HEK293 (cell line): ENCODE results near the gene PRELID2.

Experiments used
- CTCF ChIA-PET: fragments of 350-600 bp; formaldehyde crosslinking; extraction: SDS; loops from one replicate; lab custom pipeline; 2021; ENCODE audit warnings: antibody characterized with exemption; lab: Yijun Ruan, JAX
- POLR2A ChIA-PET: fragments of 300-600 bp; formaldehyde crosslinking; extraction: SDS; loops from one replicate; lab custom pipeline; 2020; ENCODE audit warnings: antibody characterized with exemption, inconsistent platforms; lab: Yijun Ruan, JAX
- H3K27ac ChIP-seq: fragments of 200-500 bp; sonication (Bioruptor generic); 2 replicates; pipeline ENCODE4 v1.5.1; 2014; ENCODE audit warnings: low read depth, low read length, control low read depth, inconsistent platforms; ENCODE audit errors: extremely low read depth
- H3K36me3 ChIP-seq, 2 experiments: fragments of 200-500 bp in 1 of 2; sonication (Bioruptor generic) in 1 of 2; 1 replicate in 1 of 2; 2 replicates in 1 of 2; pipeline ENCODE4 v1.5.1; 2014 to 2017; ENCODE audit warnings: inconsistent platforms in 2 of 2, low read length in 2 of 2; ENCODE audit not compliant: control insufficient read depth in 2 of 2, insufficient read depth in 1 of 2
- H3K4me1 ChIP-seq: fragments of 200-500 bp; sonication (Bioruptor generic); 2 replicates; pipeline ENCODE4 v1.5.1; 2014; ENCODE audit warnings: mild to moderate bottlenecking, low read length, inconsistent platforms; ENCODE audit not compliant: control insufficient read depth, insufficient read depth
- H3K4me3 ChIP-seq: 2 replicates; pipeline ENCODE4 v1.5.1; 2011; ENCODE audit warnings: low read depth, mild to moderate bottlenecking, control low read depth, low read length, moderate library complexity
- H3K9me3 ChIP-seq: fragments of 200-500 bp; sonication (Bioruptor generic); 2 replicates; pipeline ENCODE4 v1.5.1; 2014; ENCODE audit warnings: low read depth, low read length, inconsistent platforms; ENCODE audit not compliant: control insufficient read depth, insufficient read depth
- EGR2 ChIP-seq: fragments of 450-650 bp; formaldehyde crosslinking; IDR thresholded peaks from 2 replicates; pipeline ENCODE4 v1.5.1; 2016; ENCODE audit warnings: low read depth, missing biosample characterization, missing genetic modification characterization
- GLI2 ChIP-seq: fragments of 450-650 bp; formaldehyde crosslinking; IDR thresholded peaks from 2 replicates; pipeline ENCODE4; 2017; ENCODE audit warnings: missing biosample characterization, missing genetic modification characterization, low read depth, borderline replicate concordance
- GLI4 ChIP-seq: fragments of 450-650 bp; formaldehyde crosslinking; IDR thresholded peaks from 2 replicates; pipeline ENCODE4 v1.5.1; 2016; ENCODE audit warnings: missing biosample characterization, missing genetic modification characterization
- HIC1 ChIP-seq: fragments of 450-650 bp; formaldehyde crosslinking; IDR thresholded peaks from 2 replicates; pipeline ENCODE4 v1.5.1; 2016; ENCODE audit warnings: missing biosample characterization, missing genetic modification characterization
- KLF10 ChIP-seq: fragments of 450-650 bp; IDR thresholded peaks from 2 replicates; pipeline ENCODE4 v1.5.1; 2018; ENCODE audit warnings: missing biosample characterization, mild to moderate bottlenecking, missing genetic modification characterization
- TRIM28 ChIP-seq: IDR thresholded peaks from 2 replicates; pipeline ENCODE4 v1.6.1; 2011; ENCODE audit warnings: low read length, control low read depth, borderline replicate concordance
- ZBTB17 ChIP-seq: fragments of 450-650 bp; formaldehyde crosslinking; IDR thresholded peaks from 2 replicates; pipeline ENCODE4 v1.5.1; 2016; ENCODE audit warnings: missing biosample characterization, missing genetic modification characterization
- ZFHX2 ChIP-seq: fragments of 450-650 bp; formaldehyde crosslinking; conservative IDR thresholded peaks from 2 replicates; pipeline ENCODE4 v1.5.1; 2016; ENCODE audit warnings: missing biosample characterization, missing genetic modification characterization
- ZFP37 ChIP-seq: fragments of 450-650 bp; formaldehyde crosslinking; IDR thresholded peaks from 2 replicates; pipeline ENCODE4 v1.5.1; 2016; ENCODE audit warnings: missing biosample characterization, missing genetic modification characterization
- ZNF148 ChIP-seq: fragments of 450-650 bp; formaldehyde crosslinking; IDR thresholded peaks from 2 replicates; pipeline ENCODE4 v1.5.0; 2017; ENCODE audit warnings: missing biosample characterization, missing genetic modification characterization, borderline replicate concordance
- ZNF202 ChIP-seq: fragments of 450-650 bp; formaldehyde crosslinking; IDR thresholded peaks from 2 replicates; pipeline ENCODE4 v1.5.1; 2016; ENCODE audit warnings: missing biosample characterization, missing genetic modification characterization, borderline replicate concordance
- ZNF26 ChIP-seq: fragments of 450-650 bp; formaldehyde crosslinking; IDR thresholded peaks from 2 replicates; pipeline ENCODE4 v1.5.1; 2016; ENCODE audit warnings: missing biosample characterization, missing genetic modification characterization
- ZNF341 ChIP-seq: fragments of 450-650 bp; formaldehyde crosslinking; IDR thresholded peaks from 2 replicates; pipeline ENCODE4; 2016; ENCODE audit warnings: low read depth, missing biosample characterization, missing genetic modification characterization
- ZNF350 ChIP-seq: fragments of 450-650 bp; formaldehyde crosslinking; IDR thresholded peaks from 2 replicates; pipeline ENCODE4 v1.5.0; 2017; ENCODE audit warnings: missing biosample characterization, mild to moderate bottlenecking, missing genetic modification characterization
- ZNF394 ChIP-seq: fragments of 450-650 bp; formaldehyde crosslinking; IDR thresholded peaks from 2 replicates; pipeline ENCODE4 v1.5.1; 2016; ENCODE audit warnings: missing biosample characterization, missing genetic modification characterization, mild to moderate bottlenecking, moderate library complexity, borderline replicate concordance
- ZNF48 ChIP-seq: fragments of 450-650 bp; formaldehyde crosslinking; IDR thresholded peaks from 2 replicates; pipeline ENCODE4 v1.5.1; 2016; ENCODE audit warnings: missing biosample characterization, missing genetic modification characterization
- ZNF561 ChIP-seq: fragments of 450-650 bp; IDR thresholded peaks from 2 replicates; pipeline ENCODE4 v1.5.1; 2018; ENCODE audit warnings: missing biosample characterization, missing genetic modification characterization, borderline replicate concordance
- ZNF626 ChIP-seq: fragments of 450-650 bp; sonication (Bioruptor Pico); formaldehyde crosslinking; IDR thresholded peaks from 2 replicates; pipeline ENCODE4 v1.5.1; 2018; ENCODE audit warnings: missing biosample characterization, missing genetic modification characterization, inconsistent platforms
- ZNF639 ChIP-seq: fragments of 450-650 bp; formaldehyde crosslinking; IDR thresholded peaks from 2 replicates; pipeline ENCODE4 v1.5.1; 2016; ENCODE audit warnings: missing biosample characterization, missing genetic modification characterization
- ZNF677 ChIP-seq: fragments of 450-650 bp; IDR thresholded peaks from 2 replicates; pipeline ENCODE4 v1.5.0; 2018; ENCODE audit warnings: missing biosample characterization, mild to moderate bottlenecking, missing genetic modification characterization, moderate library complexity
- ZSCAN30 ChIP-seq: fragments of 450-650 bp; IDR thresholded peaks from 2 replicates; pipeline ENCODE4 v1.5.1; 2018; ENCODE audit warnings: missing biosample characterization, mild to moderate bottlenecking, missing genetic modification characterization, moderate library complexity

PRELID2 gene

GRCh38 chr5:145787507-145787906 lies 47.6 kb downstream of the PRELID2 start:
- no peaks in the 10 kb centered on the region for H3K36me3 ChIP-seq
- H3K4me3 ChIP-seq: no peak overlapping the region
- ChIA-PET POLR2A (no interaction called here), CTCF (interaction anchor here (0.6 to 1.0 kb wide), 2 partner anchors 16 to 38 kb away, joined by 3 to 4 read pairs; no protein-coding TSS in a partner anchor)
- peak; percentile 63 for TF ChIP-seq ZFHX2 (tag by site-specific recombination)
- TF ChIP-seq ZNF394 (tag by site-specific recombination): peak; percentile 24; the same call in 1 of the 2 replicates
- TF ChIP-seq ZSCAN30 (tag by site-specific recombination): no peak
- no peak for TF ChIP-seq ZNF202
- TF ChIP-seq ZNF341 (tag by site-specific recombination): peak; percentile 12; the same call in 1 of the 2 replicates
- TF ChIP-seq GLI4 (tag by site-specific recombination): no peak
- TF ChIP-seq ZNF48 (tag by site-specific recombination): no peak
- no peak for TF ChIP-seq ZBTB17
- peak; percentile 40; the same call in 1 of the 2 replicates for TF ChIP-seq EGR2 (tag by site-specific recombination)
- no peaks in the 10 kb centered on the region for H3K4me1 ChIP-seq
- no peak overlapping the region for H3K27ac ChIP-seq
- no peaks in the 10 kb centered on the region for H3K9me3 ChIP-seq

- Histone ChIP-seq H3K4me1 (no peaks in the 10 kb centered on the region), H3K27ac (no peak overlapping the region), H3K36me3 (no peaks in the 10 kb centered on the region), H3K9me3 (no peaks in the 10 kb centered on the region), H3K4me3 (no peak overlapping the region)
- ChIA-PET CTCF (interaction anchor here (1.0 kb wide), 1 partner anchor 39 kb away, joined by 3 read pairs; no protein-coding TSS in a partner anchor), POLR2A (no interaction called here)
- TF ChIP-seq ZNF148 (tag by site-specific recombination) (no peak), ZNF350 (tag by site-specific recombination) (no peak), GLI2 (tag by site-specific recombination) (no peak), ZNF561 (no peak), ZNF677 (tag by site-specific recombination) (no peak), KLF10 (tag by site-specific recombination) (no peak), ZNF639 (tag by site-specific recombination) (no peak), ZFP37 (no peak), TRIM28 (no peak), ZNF626 (no peak), ZNF26 (tag by site-specific recombination) (no peak), HIC1 (tag by site-specific recombination) (no peak)
Observed at GRCh38 chr5:145787001-145787400, 48.1 kb downstream of the PRELID2 start.
